HG03432 (cell line): ENCODE measurements around the gene ACTRT2.

Experiments
- ATAC-seq: cut with Tn5 transposase; IDR thresholded peaks from one replicate; pipeline ENCODE4 v1.9.1; 2021; ENCODE audit warnings: mild to moderate bottlenecking, moderate library complexity; ENCODE audit not compliant: unreplicated experiment

The ACTRT2 gene

GRCh38 chr1:3021233-3021671, at the start of gene ACTRT2:
ACTRT2 (plus strand) TSS chr1:3021467; CDS start chr1:3021687, 220 bp downstream.
- ATAC-seq = no peak

GRCh38 chr1:2971609-2972008, 49.7 kb upstream of the ACTRT2 start:
- no peak for ATAC-seq

- ATAC-seq = no peak
These were observed 49.0 kb upstream of the ACTRT2 start for GRCh38 chr1:2972011-2972878.

- no peak for ATAC-seq
These were observed 48.2 kb upstream of the ACTRT2 start for GRCh38 chr1:2972879-2973575.

- no peak for ATAC-seq
These were observed 47.4 kb upstream of the ACTRT2 start for GRCh38 chr1:2973601-2974593.

GRCh38 chr1:2974701-2975301, 46.5 kb upstream of the ACTRT2 start:
- no peak for ATAC-seq

GRCh38 chr1:2975466-2976179, 45.6 kb upstream of the ACTRT2 start:
- no peak for ATAC-seq

- no peak for ATAC-seq
These were observed 45.1 kb upstream of the ACTRT2 start for GRCh38 chr1:2976180-2976562.

- no peak for ATAC-seq
These were observed 43.2 kb upstream of the ACTRT2 start for GRCh38 chr1:2977886-2978611.

- no peak for ATAC-seq
These were observed 42.5 kb upstream of the ACTRT2 start for GRCh38 chr1:2978691-2979190.

GRCh38 chr1:2979191-2980072, 41.8 kb upstream of the ACTRT2 start:
- no peak for ATAC-seq

- ATAC-seq = no peak
These were observed 41.0 kb upstream of the ACTRT2 start for GRCh38 chr1:2980073-2980791.

GRCh38 chr1:2980849-2981248, 40.4 kb upstream of the ACTRT2 start:
- no peak for ATAC-seq

- no peak for ATAC-seq
These were observed 39.9 kb upstream of the ACTRT2 start for GRCh38 chr1:2981388-2981787.

- ATAC-seq = no peak
These were observed 39.2 kb upstream of the ACTRT2 start for GRCh38 chr1:2981981-2982614.

- ATAC-seq = no peak
These were observed 38.5 kb upstream of the ACTRT2 start for GRCh38 chr1:2982615-2983318.
